Thymus (tissue), 11 donors: ENCODE data around the gene DAGLA. TPM values are rescaled to one million over a fixed set of nuclear protein-coding genes. Genes with fewer than 3 reads are reported as not detected.
"Not testable (repeated sequence)": the region's sequence is repeated elsewhere in the genome, so short reads cannot be mapped to it uniquely, and the experiment has no call there.

Source experiments
- DNase-seq, 9 donors: peaks; one replicate each; pipeline ENCODE4 v3.0.0-alpha.2; 2013; ENCODE audit warnings: low spot score in 9 of 9, low read depth in 6 of 9, missing footprints in 1 of 9
- H3K27ac ChIP-seq, 2 donors: one replicate each; pipeline ENCODE4 v1.5.1; 2013; ENCODE audit warnings: control low read depth in 1 of 2, low read depth in 1 of 2, low read length in 1 of 2, mild to moderate bottlenecking in 1 of 2, moderate library complexity in 1 of 2
- H3K27me3 ChIP-seq, 2 donors: one replicate each; pipeline ENCODE4 v1.5.1; 2013; ENCODE audit warnings: low read length in 1 of 2; ENCODE audit not compliant: control insufficient read depth in 2 of 2, insufficient read depth in 1 of 2
- H3K36me3 ChIP-seq, 2 donors: one replicate each; pipeline ENCODE4 v1.5.1; 2013; ENCODE audit warnings: low read length in 1 of 2, mild to moderate bottlenecking in 1 of 2, moderate library complexity in 1 of 2; ENCODE audit not compliant: control insufficient read depth in 2 of 2, insufficient read depth in 2 of 2
- H3K4me1 ChIP-seq, 2 donors: one replicate each; pipeline ENCODE4 v1.5.1; 2013; ENCODE audit warnings: low read length in 2 of 2; ENCODE audit not compliant: control insufficient read depth in 2 of 2, insufficient read depth in 2 of 2
- H3K4me3 ChIP-seq, 2 donors: one replicate each; pipeline ENCODE4 v1.5.1; 2013; ENCODE audit warnings: low read length in 2 of 2, control low read depth in 1 of 2, mild to moderate bottlenecking in 1 of 2
- H3K9me3 ChIP-seq, 2 donors: one replicate each; pipeline ENCODE4 v1.5.1; 2013; ENCODE audit warnings: low read length in 1 of 2, mild to moderate bottlenecking in 1 of 2; ENCODE audit not compliant: control insufficient read depth in 2 of 2, insufficient read depth in 1 of 2
- WGBS: extraction: QIAGEN DNeasy Blood & Tissue Kit; methylation state at CpG from one replicate; pipeline ENCODE4 v1.1.7; 2013; 5-methylcytosine and 5-hydroxymethylcytosine counted together
- polyA plus RNA-seq: library from polyadenylated mRNA; stranded (reverse); fragments of 200-250 nt; gene quantifications from one replicate; pipeline ENCODE4 v1.2.3, GENCODE V29; 2013
- total RNA-seq: library from RNA; stranded (reverse); fragments of 120-200 nt; gene quantifications from one replicate; pipeline ENCODE4 v1.2.4, GENCODE V29; 2013
- donor health status: healthy.

DAGLA gene
- total and polyA plus RNA-seq, 2 donors = 0.14 to 0.43 TPM

- H3K4me1 ChIP-seq = no peaks in the 10 kb centered on the region
- H3K9me3 ChIP-seq = no peaks in the 10 kb centered on the region
- no peak overlapping the region for H3K4me3 ChIP-seq
- no peak overlapping the region for H3K27ac ChIP-seq
- peaks cover 0 to 7% of the 10 kb centered on the region in 2 donors for H3K27me3 ChIP-seq
- no peaks in the 10 kb centered on the region for H3K36me3 ChIP-seq
- no peak for DNase-seq
- 92% methylated on average over 8 of the region's 8 CpGs for WGBS
These were observed 20.6 kb upstream of the DAGLA start for GRCh38 chr11:61659413-61660196.

- 84% methylated on average over 4 of the region's 4 CpGs for WGBS
- not testable (repeated sequence) for H3K36me3 ChIP-seq, H3K27ac ChIP-seq, H3K9me3 ChIP-seq, DNase-seq, H3K4me3 ChIP-seq, H3K27me3 ChIP-seq, H3K4me1 ChIP-seq
These were observed 19.2 kb upstream of the DAGLA start for GRCh38 chr11:61660997-61661396.

- WGBS = 92% methylated on average over 3 of the region's 3 CpGs
- DNase-seq = no peak
- Histone ChIP-seq H3K27me3 (peaks cover 0 to 7% of the 10 kb centered on the region in 2 donors), H3K36me3 (no peaks in the 10 kb centered on the region), H3K27ac (no peak overlapping the region), H3K4me3 (no peak overlapping the region), H3K4me1 (no peaks in the 10 kb centered on the region), H3K9me3 (no peaks in the 10 kb centered on the region)
These were observed 13.4 kb upstream of the DAGLA start for GRCh38 chr11:61666684-61667297.

GRCh38 chr11:61667684-61668305 lies 12.4 kb upstream of the DAGLA start:
- H3K36me3 ChIP-seq = no peaks in the 10 kb centered on the region
- peaks cover 0 to 7% of the 10 kb centered on the region in 2 donors for H3K27me3 ChIP-seq
- DNase-seq = no peak
- no peaks in the 10 kb centered on the region for H3K4me1 ChIP-seq
- H3K4me3 ChIP-seq = no peak overlapping the region
- no peaks in the 10 kb centered on the region for H3K9me3 ChIP-seq
- 89% methylated on average over 6 of the region's 6 CpGs for WGBS
- no peak overlapping the region for H3K27ac ChIP-seq

- Histone ChIP-seq H3K9me3 (no peaks in the 10 kb centered on the region), H3K36me3 (no peaks in the 10 kb centered on the region), H3K27ac (no peak overlapping the region), H3K4me3 (no peak overlapping the region), H3K4me1 (no peaks in the 10 kb centered on the region), H3K27me3 (peaks cover 0 to 10% of the 10 kb centered on the region in 2 donors)
- DNase-seq = no peak
- WGBS = 95% methylated on average over 4 of the region's 4 CpGs
These were observed 10.8 kb upstream of the DAGLA start for GRCh38 chr11:61669417-61669816.

GRCh38 chr11:61670626-61671025 lies 9.6 kb upstream of the DAGLA start:
- 100% methylated on average over 2 of the region's 2 CpGs for WGBS
- Histone ChIP-seq H3K4me3 (no peak overlapping the region), H3K27me3 (peaks cover 0 to 22% of the 10 kb centered on the region in 2 donors), H3K27ac (no peak overlapping the region), H3K9me3 (no peaks in the 10 kb centered on the region), H3K4me1 (no peaks in the 10 kb centered on the region), H3K36me3 (no peaks in the 10 kb centered on the region)
- DNase-seq = no peak

- 41% methylated on average over 5 of the region's 5 CpGs for WGBS
- Histone ChIP-seq H3K27me3 (peaks cover 0 to 31% of the 10 kb centered on the region in 2 donors), H3K27ac (no peak overlapping the region), H3K36me3 (no peaks in the 10 kb centered on the region), H3K9me3 (no peaks in the 10 kb centered on the region), H3K4me3 (no peak overlapping the region), H3K4me1 (no peaks in the 10 kb centered on the region)
- DNase-seq = no peak
These were observed 8.7 kb upstream of the DAGLA start for GRCh38 chr11:61671527-61671926.

GRCh38 chr11:61673946-61674467 lies 6.2 kb upstream of the DAGLA start:
- not testable (repeated sequence) for DNase-seq, H3K36me3 ChIP-seq, H3K4me1 ChIP-seq, H3K27ac ChIP-seq, H3K4me3 ChIP-seq, H3K9me3 ChIP-seq
- 94% methylated on average over 2 of the region's 2 CpGs for WGBS
- peaks cover 2 to 43% of the 10 kb centered on the region in 2 donors for H3K27me3 ChIP-seq

GRCh38 chr11:61675826-61676225 lies 4.4 kb upstream of the DAGLA start:
- peaks cover 0 to 6% of the 10 kb centered on the region in 2 donors for H3K4me1 ChIP-seq
- H3K27me3 ChIP-seq = peaks cover 10 to 57% of the 10 kb centered on the region in 2 donors
- no peak overlapping the region for H3K27ac ChIP-seq
- H3K4me3 ChIP-seq = no peak overlapping the region
- WGBS = 88% methylated on average over 5 of the region's 5 CpGs
- no peak for DNase-seq
- H3K9me3 ChIP-seq = no peaks in the 10 kb centered on the region
- no peaks in the 10 kb centered on the region for H3K36me3 ChIP-seq
